Suprapubic skin (tissue), 4 donors: ENCODE data around the gene STEAP1B. TPM values are rescaled to one million over a fixed set of nuclear protein-coding genes. Genes with fewer than 3 reads are reported as not detected.

ENCODE experiments used
- DNase-seq, 2 donors: peaks; one replicate each; pipeline ENCODE4 v3.0.0-alpha.2; 2019; ENCODE audit warnings: low spot score in 2 of 2
- H3K27ac ChIP-seq: fragments of 200-600 bp; sonication (generic); one replicate; pipeline ENCODE4 v1.5.1; 2019
- H3K27me3 ChIP-seq: fragments of 200-600 bp; sonication (generic); one replicate; pipeline ENCODE4 v1.5.1; 2019
- H3K36me3 ChIP-seq: fragments of 200-600 bp; sonication (generic); one replicate; pipeline ENCODE4 v1.5.1; 2019
- H3K4me1 ChIP-seq: fragments of 200-600 bp; sonication (generic); one replicate; pipeline ENCODE4 v1.5.1; 2019
- H3K4me3 ChIP-seq: fragments of 200-600 bp; sonication (generic); one replicate; pipeline ENCODE4 v1.5.1; 2019; ENCODE audit warnings: mild to moderate bottlenecking
- H3K9me3 ChIP-seq: fragments of 200-600 bp; sonication (generic); one replicate; pipeline ENCODE4 v1.5.1; 2019
- EP300 ChIP-seq: sonication (generic); formaldehyde crosslinking; IDR thresholded peaks from one replicate; pipeline ENCODE4 v1.6.1; 2017; ENCODE audit warnings: antibody characterized with exemption
- POLR2A ChIP-seq, 2 donors: fragments of 450-650 bp; IDR thresholded peaks; one replicate each; pipeline ENCODE4 v1.6.1; 2017; ENCODE audit warnings: antibody characterized with exemption in 2 of 2, mild to moderate bottlenecking in 2 of 2, moderate library complexity in 2 of 2
- POLR2AphosphoS5 ChIP-seq, 3 donors: sonication (generic); formaldehyde crosslinking; IDR thresholded peaks; one replicate each; pipeline ENCODE4 v1.6.1; 2017; ENCODE audit warnings: antibody characterized with exemption in 3 of 3
- WGBS: methylation state at CpG from one replicate; pipeline ENCODE4 v1.1.5; 2018; 5-methylcytosine and 5-hydroxymethylcytosine counted together
- total RNA-seq, 4 donors: library from RNA; depleted of rRNA; stranded (reverse); fragments of >200 nt; gene quantifications; one replicate each; pipeline ENCODE4 v1.1.0, GENCODE V29; 2016
- TF ChIP-seq, protein P1 (sequence below), 2 donors: fragments of 200-600 bp in 1 of 2; fragments of 450-650 bp in 1 of 2; sonication (generic) in 1 of 2; IDR thresholded peaks; one replicate each; pipeline ENCODE4 v1.5.1; 2016 to 2019; ENCODE audit warnings: antibody characterized with exemption in 2 of 2, mild to moderate bottlenecking in 1 of 2, moderate library complexity in 1 of 2

STEAP1B gene
- total RNA-seq, 4 donors from 2014 or later: 0.64 TPM; not detected in 3

GRCh38 chr7:22427104-22427503, 72.9 kb downstream of the STEAP1B start:
- no peaks in the 10 kb centered on the region for H3K9me3 ChIP-seq
- no peaks in the 10 kb centered on the region for H3K36me3 ChIP-seq
- TF ChIP-seq EP300: no peak
- TF ChIP-seq, protein P1, sequence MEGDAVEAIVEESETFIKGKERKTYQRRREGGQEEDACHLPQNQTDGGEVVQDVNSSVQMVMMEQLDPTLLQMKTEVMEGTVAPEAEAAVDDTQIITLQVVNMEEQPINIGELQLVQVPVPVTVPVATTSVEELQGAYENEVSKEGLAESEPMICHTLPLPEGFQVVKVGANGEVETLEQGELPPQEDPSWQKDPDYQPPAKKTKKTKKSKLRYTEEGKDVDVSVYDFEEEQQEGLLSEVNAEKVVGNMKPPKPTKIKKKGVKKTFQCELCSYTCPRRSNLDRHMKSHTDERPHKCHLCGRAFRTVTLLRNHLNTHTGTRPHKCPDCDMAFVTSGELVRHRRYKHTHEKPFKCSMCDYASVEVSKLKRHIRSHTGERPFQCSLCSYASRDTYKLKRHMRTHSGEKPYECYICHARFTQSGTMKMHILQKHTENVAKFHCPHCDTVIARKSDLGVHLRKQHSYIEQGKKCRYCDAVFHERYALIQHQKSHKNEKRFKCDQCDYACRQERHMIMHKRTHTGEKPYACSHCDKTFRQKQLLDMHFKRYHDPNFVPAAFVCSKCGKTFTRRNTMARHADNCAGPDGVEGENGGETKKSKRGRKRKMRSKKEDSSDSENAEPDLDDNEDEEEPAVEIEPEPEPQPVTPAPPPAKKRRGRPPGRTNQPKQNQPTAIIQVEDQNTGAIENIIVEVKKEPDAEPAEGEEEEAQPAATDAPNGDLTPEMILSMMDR (IDR thresholded peaks at IDR 0.05): no peak
- TF ChIP-seq POLR2A (IDR thresholded peaks at IDR 0.05): no peak
- no peak for TF ChIP-seq POLR2AphosphoS5 (IDR thresholded peaks at IDR 0.05)
- H3K27ac ChIP-seq: no peak overlapping the region
- 89% methylated on average over 3 of the region's 3 CpGs for WGBS
- H3K4me1 ChIP-seq: no peaks in the 10 kb centered on the region
- no peak overlapping the region for H3K4me3 ChIP-seq
- no peak for DNase-seq
- no peaks in the 10 kb centered on the region for H3K27me3 ChIP-seq

DNA sequence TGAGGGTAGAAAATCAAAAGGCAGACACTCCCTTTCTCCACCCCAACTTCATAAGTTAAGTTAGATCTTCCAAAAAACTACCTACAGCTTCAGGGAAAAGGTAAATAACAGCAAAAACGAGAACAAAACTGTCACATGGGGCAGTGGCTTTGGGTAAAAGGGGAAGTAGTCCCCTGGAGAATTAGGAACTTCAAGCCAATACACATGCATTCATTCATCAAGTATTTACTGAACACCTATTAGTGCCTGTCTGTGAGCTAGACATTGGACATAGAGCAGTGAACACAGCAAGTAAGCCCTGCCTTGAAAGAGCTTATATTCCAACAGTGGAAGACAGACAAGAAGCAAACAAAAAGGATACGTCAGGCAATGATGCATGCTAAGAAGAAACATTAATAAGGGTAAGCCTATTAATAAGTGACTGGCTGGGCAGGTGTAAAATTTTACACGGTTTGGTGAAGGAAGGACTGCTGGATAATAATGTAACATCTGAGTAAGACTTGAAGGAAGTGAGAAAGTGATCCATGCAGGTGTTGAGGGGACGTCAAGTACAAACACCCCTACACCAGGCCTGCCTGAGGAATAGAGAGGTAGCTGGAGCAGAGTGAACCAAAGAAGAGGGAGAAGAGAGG, 73.4 kb downstream of the STEAP1B start:
- Histone ChIP-seq H3K9me3 (no peaks in the 10 kb centered on the region), H3K4me3 (no peak overlapping the region), H3K4me1 (no peaks in the 10 kb centered on the region), H3K27me3 (no peaks in the 10 kb centered on the region), H3K36me3 (no peaks in the 10 kb centered on the region), H3K27ac (no peak overlapping the region)
- TF ChIP-seq POLR2A (IDR thresholded peaks at IDR 0.05) (no peak), EP300 (no peak), POLR2AphosphoS5 (IDR thresholded peaks at IDR 0.05) (no peak)
- TF ChIP-seq, protein P1 (IDR thresholded peaks at IDR 0.05): no peak
- DNase-seq: no peak
- 87% methylated on average over 4 of the region's 4 CpGs for WGBS

DNA sequence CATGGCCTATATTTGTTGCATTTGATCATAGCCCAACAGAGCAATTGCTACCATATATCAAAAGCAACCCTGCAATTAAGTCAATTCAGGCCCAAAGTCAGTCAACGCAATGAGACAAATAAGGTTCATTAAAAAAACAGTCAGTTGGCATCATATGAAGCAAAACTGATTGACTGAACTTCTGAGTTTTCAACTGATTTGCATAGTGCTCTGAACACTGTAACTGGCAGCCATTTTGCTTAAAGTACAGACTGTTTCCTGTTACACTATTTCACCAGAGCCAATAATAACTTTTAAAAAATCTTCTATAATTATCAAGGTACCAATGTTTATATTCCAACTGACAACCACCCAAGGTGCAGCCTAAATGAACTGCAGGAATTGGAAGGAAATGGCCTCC, 74.6 kb downstream of the STEAP1B start:
- Histone ChIP-seq H3K4me3 (no peak overlapping the region), H3K27ac (no peak overlapping the region), H3K4me1 (no peaks in the 10 kb centered on the region), H3K27me3 (no peaks in the 10 kb centered on the region), H3K9me3 (no peaks in the 10 kb centered on the region), H3K36me3 (no peaks in the 10 kb centered on the region)
- TF ChIP-seq POLR2AphosphoS5 (IDR thresholded peaks at IDR 0.05) (no peak), EP300 (no peak), POLR2A (IDR thresholded peaks at IDR 0.05) (no peak)
- TF ChIP-seq, protein P1 (IDR thresholded peaks at IDR 0.05): no peak
- 84% methylated on average over 1 of the region's 1 CpG for WGBS
- DNase-seq: no peak

DNA sequence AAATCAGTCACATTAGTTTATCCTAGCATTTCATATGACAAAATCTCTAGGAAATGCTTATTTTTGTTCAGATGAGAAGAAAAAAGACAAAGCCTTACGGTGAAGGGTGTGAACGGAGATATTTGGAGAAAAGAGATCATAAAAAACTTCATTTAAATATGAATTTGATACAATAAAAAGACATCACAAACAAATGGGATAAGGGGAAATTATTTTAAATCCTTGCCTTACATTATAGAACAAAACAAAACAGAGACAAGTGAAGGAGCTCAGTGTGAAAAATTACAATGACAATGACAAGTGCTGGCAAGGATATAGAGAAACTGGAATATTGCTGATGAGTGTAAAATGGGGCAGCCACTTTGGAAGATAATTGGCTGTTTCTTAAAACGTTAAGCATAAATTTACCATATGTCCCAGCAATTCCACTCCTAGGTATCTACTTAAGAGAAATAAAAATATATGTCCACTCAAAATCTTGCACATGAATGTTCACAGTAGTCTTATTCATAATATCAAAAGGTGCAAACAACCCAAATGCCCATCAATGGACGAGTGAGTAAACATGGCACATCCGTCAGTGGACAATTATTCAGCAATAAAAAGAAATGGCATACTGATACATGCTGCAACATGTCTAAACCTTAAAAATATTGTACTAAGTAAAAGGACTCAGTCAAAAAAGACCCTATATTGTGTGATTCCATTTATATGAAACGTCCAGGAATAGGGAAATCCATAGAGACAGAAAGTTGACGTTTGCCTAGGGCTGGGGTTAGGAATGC, 77.0 kb downstream of the STEAP1B start:
- Histone ChIP-seq H3K36me3 (no peaks in the 10 kb centered on the region), H3K27ac (no peak overlapping the region), H3K27me3 (no peaks in the 10 kb centered on the region), H3K4me3 (no peak overlapping the region), H3K4me1 (no peaks in the 10 kb centered on the region), H3K9me3 (no peaks in the 10 kb centered on the region)
- TF ChIP-seq, protein P1 (IDR thresholded peaks at IDR 0.05): no peak
- TF ChIP-seq EP300: no peak
- TF ChIP-seq POLR2AphosphoS5 (IDR thresholded peaks at IDR 0.05): no peak
- TF ChIP-seq POLR2A (IDR thresholded peaks at IDR 0.05): no peak
- WGBS: 84% methylated on average over 7 of the region's 7 CpGs
- DNase-seq: no peak

DNA sequence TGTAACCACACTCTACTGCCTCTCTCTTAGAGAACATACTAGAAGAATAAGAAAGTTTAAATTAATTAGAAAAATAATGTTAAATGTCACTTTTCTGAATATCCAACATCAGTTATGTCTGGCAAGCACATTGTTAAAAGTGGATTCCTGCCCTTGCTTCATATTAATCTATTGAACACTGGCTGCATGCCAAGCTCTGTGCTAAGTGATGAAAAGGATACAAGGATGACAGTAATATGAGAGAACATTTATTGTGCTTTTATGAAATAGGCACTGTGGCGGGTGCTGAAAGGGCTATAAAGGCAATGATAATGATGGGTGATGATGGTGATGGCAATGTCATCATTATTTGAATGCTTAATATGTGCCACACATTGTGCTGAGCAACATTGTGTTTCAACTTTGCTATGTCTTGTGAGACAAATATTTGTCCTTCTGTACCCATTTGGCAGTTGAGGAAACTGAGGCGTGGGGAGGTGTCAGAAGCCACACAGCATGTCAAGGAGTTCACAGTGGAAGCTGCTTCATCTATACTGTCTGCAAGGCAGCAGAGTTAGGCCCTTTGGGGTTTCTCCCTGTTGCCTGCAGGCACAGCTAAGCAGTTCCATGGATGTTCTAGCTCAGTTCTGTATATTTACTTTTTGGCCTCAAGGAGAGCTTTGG, 78.9 kb downstream of the STEAP1B start:
- TF ChIP-seq POLR2A (IDR thresholded peaks at IDR 0.05): no peak
- TF ChIP-seq, protein P1 (IDR thresholded peaks at IDR 0.05): no peak
- no peak for TF ChIP-seq POLR2AphosphoS5 (IDR thresholded peaks at IDR 0.05)
- TF ChIP-seq EP300: no peak
- no peak for DNase-seq
- no peaks in the 10 kb centered on the region for H3K36me3 ChIP-seq
- 80% methylated on average over 2 of the region's 2 CpGs for WGBS
- no peaks in the 10 kb centered on the region for H3K9me3 ChIP-seq
- H3K27ac ChIP-seq: no peak overlapping the region
- H3K4me1 ChIP-seq: no peaks in the 10 kb centered on the region
- no peak overlapping the region for H3K4me3 ChIP-seq
- no peaks in the 10 kb centered on the region for H3K27me3 ChIP-seq
